Measurements from ENCODE around the gene TEKT1.
A peak's percentile ranks its signal among the peaks of the same experiment; 100 is the strongest.

TEKT1 gene

DNA sequence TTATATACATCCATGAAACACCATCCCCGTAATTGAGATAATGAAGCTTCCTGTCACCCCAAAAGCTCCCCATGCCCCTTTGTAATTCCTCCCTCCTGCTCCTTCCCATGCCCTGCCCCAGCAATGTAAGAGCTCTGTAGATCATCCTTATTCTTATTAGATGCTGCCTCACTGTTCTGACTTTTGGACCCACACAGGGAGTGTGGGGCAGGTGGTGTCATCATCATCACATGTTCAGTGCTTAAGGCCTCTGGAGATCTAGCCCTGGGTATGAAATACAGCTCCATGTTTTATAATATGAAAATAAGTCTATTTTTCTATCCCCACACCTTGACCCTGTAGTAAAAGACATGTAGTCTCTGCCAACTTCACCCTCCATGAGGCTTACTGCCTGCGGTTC lies 73.8 kb downstream of the TEKT1 start:
- no peak for DNase-seq (ENCODE audit: low read depth)

DNA sequence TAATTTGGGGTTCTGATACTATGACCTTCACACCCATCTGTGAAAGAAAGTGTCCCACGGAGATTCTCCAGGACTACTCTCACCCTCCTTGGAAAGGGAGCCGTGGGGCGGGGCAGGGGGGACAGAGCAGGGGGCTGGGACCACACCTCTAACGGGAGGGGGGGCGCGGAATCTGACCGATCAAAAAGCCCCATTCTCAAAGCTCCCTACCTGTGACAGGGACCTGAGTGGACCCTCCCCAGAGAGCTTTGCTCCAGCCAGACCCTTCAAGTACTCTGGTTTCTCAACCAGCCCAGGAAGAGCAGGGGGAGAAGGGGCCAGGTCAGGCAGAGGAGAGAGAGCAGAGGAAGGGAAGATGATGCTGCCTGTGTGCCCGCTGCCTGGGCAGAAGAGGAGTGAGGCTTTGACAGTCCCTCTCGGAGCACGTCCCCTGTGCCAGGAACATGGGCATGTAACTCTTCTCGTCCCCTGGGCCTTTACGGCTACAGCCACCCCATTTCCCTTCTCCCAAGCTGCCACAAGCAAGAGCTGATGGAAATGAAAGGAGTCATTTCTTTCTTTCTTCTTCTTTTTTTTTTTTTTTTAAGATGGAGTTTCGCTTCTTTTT lies 75.0 kb downstream of the TEKT1 start:
- no peak for DNase-seq (ENCODE audit: low read depth)

GRCh38 chr17:6755731-6756184 lies 75.8 kb downstream of the TEKT1 start, which contains the start of gene XAF1:
TSS of gene XAF1 (plus strand) at chr17:6756046. CDS start at chr17:6756079, 33 bp downstream.
- peak; percentile 13 for DNase-seq (ENCODE audit: low read depth)

GRCh38 chr17:6755281-6755680 lies 76.2 kb downstream of the TEKT1 start:
- DNase-seq (ENCODE audit: low read depth): no peak

- no peak for DNase-seq (ENCODE audit: low read depth)
These were observed 78.0 kb downstream of the TEKT1 start for GRCh38 chr17:6753546-6753945.

DNA sequence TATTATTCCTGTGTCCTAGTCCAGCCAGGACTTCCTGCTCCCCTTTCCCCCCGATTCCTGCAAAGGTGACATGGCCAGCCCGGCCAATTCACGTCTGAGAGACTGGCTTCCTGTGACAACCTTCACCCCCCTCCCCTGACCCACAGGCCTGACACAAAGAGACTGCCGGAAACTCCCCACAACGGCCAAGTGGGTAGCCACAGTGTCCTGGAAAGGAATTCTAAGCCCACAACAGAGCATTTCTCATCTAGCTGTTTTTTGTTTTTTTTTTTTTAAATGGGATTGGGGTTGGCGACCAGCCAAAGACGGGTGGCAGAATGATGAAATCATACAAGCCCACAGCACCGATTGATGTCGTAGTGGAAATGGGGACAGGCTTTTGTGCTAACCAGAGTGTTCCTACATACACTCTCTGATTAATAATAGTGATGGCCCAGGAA lies 78.5 kb downstream of the TEKT1 start:
- no peak for DNase-seq (ENCODE audit: low read depth)

DNA sequence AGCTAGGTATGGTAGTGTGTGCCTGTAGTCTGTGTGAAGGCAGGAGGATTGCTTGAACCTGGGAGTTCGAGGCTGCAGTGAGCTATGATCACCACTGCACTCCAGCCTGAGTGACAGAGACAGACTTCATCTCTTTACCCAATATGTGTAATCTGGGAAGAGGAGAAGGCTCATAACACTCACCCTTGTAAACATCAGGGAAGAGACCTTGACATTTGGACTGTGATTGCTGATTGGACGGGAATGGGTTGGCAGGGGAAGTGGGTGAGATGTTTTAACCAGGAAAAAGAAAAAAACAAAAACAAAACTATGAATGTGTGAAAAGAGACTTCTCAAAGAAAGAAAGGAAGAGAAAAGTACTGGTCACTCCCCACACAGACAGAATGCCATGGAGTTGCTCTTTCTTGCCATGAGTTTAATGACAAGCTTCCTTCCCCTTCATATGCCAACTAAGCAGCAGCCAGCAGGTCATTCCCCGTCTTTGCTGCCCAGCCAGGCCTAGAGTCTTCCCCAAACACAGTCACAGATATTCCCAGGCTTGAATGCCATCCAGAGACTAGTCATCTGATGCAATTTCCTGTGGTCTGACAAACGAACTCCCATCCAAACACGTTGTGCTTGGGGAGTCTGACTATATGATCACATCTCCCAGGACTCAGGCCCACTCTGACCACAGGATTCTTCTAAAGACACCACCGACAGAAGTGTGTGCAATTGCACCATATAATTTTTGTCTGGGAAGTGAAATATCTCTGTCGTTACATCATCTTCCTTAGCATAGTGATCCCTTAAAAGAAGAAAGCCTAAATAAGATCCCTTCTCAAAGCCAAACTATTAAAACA lies 79.2 kb downstream of the TEKT1 start:
- DNase-seq (ENCODE audit: low read depth): no peak

- no peak for DNase-seq (ENCODE audit: low read depth)
These were observed 82.0 kb downstream of the TEKT1 start for GRCh38 chr17:6749519-6749918.

- no peak for DNase-seq (ENCODE audit: low read depth)
These were observed 82.9 kb downstream of the TEKT1 start for GRCh38 chr17:6748617-6749016.

All from T follicular helper cell (primary cell).